HG03097 (cell line): ENCODE data around the gene PLEKHA4.
"Not testable (repeated sequence)": the region's sequence is repeated elsewhere in the genome, so short reads cannot be mapped to it uniquely, and the experiment has no call there.

ENCODE experiments used
- ATAC-seq: cut with Tn5 transposase; IDR thresholded peaks from one replicate; pipeline ENCODE4 v1.9.1; 2021; ENCODE audit not compliant: unreplicated experiment, low FRiP score

Gene PLEKHA4, protein sequence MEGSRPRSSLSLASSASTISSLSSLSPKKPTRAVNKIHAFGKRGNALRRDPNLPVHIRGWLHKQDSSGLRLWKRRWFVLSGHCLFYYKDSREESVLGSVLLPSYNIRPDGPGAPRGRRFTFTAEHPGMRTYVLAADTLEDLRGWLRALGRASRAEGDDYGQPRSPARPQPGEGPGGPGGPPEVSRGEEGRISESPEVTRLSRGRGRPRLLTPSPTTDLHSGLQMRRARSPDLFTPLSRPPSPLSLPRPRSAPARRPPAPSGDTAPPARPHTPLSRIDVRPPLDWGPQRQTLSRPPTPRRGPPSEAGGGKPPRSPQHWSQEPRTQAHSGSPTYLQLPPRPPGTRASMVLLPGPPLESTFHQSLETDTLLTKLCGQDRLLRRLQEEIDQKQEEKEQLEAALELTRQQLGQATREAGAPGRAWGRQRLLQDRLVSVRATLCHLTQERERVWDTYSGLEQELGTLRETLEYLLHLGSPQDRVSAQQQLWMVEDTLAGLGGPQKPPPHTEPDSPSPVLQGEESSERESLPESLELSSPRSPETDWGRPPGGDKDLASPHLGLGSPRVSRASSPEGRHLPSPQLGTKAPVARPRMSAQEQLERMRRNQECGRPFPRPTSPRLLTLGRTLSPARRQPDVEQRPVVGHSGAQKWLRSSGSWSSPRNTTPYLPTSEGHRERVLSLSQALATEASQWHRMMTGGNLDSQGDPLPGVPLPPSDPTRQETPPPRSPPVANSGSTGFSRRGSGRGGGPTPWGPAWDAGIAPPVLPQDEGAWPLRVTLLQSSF

DNA sequence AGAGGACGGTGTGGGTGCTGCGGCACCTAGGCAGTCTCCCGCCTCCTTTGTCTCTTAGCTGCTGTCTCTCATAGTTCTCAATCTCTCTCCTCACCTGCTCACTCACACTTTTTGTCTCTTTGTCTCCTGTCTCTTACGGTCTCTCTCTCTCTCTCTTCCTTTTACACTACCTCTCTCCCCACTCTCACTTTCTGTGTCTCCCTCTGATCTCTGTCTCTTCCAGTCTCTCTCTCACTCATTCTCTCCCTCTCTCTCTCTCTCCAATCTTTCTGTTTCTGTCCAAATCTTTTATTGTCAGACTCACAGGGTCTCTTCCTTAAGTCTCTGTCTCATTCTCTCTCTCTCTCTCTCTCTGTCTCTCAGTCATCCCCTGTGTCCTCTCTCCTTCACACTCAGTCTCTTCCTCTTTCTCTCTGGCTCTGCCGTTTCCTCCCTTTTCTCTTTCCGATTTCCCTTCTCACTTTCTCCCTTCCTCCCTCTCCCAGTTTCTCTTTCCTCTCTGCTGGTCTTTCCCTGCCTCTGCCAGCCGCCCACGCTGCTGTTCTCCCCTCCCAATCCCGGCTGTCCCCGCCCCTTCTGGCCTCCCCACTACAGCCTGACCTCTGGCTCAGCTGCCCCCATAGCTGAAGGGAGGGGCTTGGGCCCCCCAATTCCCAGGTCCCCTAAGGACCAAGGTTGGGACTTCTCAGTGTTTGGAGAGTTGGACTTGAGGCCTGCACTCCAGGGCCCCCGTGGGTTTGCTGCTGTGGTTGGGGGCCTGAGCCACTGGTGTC is at the start of gene PLEKHA4:
Gene PLEKHA4 (minus strand): TSS at position 504 of the 773 bp plus-strand sequence. CDS start 997 bp downstream, outside the sequence.
- no peak for ATAC-seq

DNA sequence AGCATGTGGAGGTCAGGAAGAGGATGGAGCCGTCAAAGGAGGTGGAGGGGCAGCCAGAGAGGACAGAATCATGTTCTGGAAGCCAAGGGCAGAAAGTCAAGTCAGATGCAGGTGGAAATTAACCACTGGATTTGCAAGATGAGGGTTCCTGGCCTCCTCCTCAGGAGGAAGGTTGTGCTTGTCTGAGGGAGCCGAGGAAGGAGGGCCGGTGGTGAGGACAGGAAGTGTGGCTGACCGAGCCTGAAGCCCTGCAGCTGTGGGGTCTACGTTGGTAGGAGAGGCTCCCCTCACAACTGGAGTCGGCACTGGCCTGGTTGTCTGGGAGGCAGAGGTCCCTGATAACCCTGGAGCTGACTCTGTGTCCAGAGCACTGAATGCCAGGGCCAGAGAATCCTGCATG is 49.7 kb upstream of the PLEKHA4 start:
- no peak for ATAC-seq

DNA sequence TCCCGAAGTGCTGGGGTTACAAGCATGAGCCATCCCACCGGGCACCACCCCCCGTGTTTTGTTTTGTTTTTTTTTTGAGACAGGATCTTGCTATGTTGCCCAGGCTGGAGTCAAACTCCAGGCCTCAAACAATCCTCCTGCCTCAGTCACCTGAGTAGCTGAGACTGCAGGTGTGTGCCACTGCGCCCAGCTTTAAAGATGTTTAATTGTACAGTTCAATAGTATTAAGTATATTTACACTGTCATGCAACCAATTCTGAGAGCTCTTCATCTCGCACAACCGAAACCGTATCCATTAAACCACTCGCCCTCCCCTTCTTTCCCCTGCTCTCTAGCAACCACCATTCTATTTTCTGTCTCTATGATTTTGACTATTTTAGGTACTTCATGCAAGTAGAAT is 47.3 kb upstream of the PLEKHA4 start:
- ATAC-seq: no peak

DNA sequence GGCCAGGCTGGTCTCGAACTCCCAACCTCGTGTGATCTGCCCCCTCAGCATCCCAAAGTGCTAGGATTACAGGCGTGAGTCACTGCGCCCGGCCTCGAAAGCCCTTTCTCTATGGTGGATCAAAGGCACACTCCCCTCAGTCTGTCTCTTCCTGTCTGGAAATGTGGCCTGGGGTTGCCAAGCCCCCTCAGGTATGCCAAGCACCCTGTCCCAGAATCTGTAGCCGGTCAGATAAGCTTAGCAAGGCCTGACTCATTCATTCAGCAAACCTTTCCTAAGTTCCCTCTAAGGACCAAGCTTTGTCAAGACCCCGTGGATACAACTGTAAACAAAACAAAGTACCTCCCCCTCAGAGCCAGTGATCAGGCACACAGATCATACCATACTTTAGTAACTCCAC is 45.8 kb upstream of the PLEKHA4 start:
- ATAC-seq: no peak

DNA sequence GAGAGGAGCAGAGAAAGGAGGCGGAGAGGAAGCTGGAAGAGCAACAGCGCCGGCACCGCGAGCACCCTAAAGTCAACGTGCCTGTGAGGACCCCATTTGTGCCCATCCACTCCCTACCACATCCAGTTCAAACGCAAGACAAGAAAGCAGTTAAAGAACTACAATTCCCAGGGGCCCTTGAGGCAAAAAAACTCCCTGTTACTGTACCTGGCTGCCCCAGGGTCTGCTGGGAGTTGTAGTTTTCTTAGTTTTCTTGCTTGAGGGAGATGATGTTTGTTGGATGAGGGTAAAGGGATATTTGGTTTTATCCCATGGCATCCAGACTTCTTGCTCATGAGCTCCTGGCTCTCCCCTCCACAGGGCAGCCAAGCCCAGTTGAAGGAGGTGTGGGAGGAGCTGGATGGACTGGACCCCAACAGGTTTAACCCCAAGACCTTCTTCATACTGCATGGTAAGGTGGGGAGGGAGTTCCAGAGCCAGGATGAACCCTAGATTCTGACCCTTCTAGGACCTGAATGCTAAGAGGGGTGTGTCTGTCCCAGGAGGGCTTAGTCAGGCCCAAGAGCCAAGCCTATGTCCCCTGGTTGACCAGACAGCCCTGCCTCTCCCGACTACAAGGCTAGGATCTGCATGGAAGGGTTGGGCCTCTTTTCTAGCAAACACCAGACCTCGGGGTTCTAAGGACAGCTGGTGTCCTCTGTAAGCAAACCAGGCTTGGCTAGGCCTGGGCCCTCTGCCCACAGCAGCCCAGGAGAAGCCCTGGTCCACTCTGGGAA is 44.9 kb upstream of the PLEKHA4 start:
- ATAC-seq: no peak

DNA sequence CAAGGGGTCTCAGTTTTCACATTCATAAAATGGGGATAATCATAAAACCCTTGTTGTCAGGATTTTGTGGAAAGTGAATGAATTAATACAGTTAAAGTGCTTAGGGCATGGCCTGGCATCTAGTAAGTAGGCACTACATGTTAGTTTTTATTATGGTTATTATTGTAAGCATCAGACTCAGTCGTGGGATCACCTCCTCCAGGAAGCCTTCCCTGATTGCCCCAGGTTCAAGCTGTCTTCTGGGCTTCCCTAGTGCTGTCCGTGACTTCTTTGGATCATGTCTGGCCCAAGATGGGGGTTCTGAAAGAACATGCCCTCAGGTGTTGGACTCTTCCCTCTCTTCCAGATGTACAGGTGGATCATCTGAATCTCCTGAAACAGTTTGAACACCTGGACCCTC is 42.4 kb upstream of the PLEKHA4 start:
- no peak for ATAC-seq

DNA sequence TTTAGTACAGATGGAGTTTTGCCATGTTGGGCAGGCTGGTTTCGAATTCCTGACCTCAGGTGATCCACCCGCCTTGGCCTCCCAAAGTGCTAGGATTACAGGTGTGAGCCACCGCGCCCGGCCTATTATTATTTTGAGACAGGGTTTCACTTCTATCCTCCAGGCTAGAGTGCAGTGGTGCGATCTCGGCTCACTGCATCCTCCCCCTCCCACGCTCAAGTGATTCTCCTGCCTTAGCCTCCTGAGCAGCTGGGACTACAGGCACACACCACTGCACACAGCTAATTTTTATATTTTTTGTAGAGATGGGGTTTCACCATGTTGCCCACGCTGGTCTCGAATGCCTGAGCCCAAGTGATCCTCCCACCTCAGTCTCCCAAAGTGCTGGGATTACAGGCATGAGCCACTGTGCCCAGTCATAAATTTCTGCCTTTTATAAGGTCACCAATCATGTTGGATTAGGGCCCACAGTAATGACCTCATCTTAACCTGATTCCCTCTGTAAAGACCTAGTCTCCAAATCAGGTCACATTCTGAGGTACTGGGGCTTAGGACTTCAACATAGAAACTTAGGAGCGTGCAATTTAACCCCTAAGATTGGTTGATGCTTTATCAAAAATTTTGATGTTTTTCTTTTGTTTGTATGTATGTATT is 41.1 kb upstream of the PLEKHA4 start:
- ATAC-seq: not testable (repeated sequence)

DNA sequence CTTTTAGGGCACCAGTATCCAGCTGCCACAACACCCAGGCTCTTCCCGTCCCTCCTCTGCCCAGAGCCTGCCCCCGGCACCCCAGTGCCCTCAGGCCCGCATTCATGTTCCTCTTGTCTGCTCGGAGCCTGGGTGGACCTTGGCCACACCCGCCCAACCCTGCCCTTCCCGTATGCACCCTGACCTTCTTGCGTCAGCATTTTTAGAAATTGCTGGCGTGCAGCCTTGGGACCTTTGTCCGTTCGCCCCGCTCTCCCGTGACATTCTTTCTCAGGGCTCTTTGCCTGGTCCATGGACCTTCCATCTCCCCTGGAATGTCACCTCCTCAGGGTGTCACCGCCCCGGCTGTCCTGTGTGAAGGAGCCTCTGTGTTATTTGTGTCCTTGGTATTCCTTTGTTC is 39.3 kb upstream of the PLEKHA4 start:
- no peak for ATAC-seq

DNA sequence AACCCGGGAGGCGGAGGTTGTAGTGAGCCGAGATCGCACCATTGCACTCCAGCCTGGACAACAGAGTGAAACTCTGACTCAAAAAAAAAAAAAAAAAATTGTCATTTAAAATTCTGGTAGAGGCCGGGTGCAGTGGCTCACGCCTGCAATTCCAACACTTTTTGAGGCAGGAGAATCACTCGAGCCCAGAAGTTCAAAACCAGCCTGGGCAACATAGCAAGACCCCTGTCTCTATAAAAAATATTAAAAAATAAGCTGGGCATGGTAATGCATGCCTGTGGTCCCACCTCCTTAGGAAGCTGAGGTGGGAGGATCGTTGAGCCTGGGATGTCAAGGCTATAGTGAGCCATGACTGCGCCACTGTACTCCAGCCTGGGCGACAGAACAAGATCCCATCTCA is 37.9 kb upstream of the PLEKHA4 start:
- ATAC-seq: no peak

DNA sequence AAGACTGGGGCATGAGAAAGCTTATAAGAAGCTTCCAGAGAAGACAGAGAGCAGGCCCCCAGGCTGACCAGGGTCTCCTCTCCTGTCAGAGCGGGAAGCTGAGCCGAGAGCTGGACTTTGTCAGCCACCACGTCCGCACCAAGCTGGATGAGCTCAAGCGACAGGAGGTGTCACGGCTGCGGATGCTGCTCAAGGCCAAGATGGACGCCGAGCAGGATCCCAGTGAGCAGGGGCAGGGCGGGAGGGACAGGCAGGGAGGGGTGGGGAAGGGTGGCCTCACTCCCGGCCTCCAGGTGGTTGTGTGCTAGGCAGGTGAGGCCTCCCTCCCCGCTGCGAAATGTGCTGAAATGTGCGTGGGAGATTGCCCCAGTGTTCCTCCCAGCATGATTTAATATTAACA is 37.2 kb upstream of the PLEKHA4 start:
- no peak for ATAC-seq

DNA sequence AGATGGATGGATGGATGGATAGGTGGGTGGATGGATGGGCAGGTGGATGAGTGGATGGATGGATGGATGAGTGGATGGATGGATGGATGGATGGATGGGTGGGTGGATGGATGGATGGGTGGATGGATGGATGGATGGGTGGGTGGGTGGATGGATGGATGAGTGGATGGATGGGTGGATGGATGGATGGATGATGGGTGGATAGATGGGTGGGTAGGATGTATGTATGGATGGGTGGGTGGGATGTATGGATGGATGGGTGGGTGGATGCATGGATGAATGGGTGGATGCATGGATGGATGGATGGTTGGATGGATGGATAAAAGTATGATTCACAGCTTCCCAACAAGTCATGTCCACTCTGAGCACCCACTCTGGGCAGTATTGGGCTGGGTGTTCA is 35.4 kb upstream of the PLEKHA4 start:
- ATAC-seq: not testable (repeated sequence)

DNA sequence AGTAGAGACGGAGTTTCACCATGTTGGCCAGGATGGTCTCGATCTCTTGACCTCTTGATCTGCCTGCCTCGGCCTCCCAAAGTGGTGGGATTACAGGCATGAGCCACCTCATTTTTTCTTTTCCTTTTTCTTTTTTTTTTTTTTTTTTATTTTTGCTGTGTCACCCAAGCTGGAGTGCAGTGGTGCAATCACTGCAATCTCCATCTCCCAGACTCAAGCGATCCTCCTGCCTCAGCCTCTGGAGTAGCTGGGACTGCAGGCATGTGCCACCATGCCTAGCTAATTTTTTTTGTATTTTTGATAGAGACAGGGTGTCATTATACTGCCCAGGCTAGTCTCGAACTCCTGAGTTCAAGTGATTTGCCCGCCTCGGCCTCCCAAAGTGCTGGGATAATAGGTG is 33.9 kb upstream of the PLEKHA4 start:
- ATAC-seq: not testable (repeated sequence)

DNA sequence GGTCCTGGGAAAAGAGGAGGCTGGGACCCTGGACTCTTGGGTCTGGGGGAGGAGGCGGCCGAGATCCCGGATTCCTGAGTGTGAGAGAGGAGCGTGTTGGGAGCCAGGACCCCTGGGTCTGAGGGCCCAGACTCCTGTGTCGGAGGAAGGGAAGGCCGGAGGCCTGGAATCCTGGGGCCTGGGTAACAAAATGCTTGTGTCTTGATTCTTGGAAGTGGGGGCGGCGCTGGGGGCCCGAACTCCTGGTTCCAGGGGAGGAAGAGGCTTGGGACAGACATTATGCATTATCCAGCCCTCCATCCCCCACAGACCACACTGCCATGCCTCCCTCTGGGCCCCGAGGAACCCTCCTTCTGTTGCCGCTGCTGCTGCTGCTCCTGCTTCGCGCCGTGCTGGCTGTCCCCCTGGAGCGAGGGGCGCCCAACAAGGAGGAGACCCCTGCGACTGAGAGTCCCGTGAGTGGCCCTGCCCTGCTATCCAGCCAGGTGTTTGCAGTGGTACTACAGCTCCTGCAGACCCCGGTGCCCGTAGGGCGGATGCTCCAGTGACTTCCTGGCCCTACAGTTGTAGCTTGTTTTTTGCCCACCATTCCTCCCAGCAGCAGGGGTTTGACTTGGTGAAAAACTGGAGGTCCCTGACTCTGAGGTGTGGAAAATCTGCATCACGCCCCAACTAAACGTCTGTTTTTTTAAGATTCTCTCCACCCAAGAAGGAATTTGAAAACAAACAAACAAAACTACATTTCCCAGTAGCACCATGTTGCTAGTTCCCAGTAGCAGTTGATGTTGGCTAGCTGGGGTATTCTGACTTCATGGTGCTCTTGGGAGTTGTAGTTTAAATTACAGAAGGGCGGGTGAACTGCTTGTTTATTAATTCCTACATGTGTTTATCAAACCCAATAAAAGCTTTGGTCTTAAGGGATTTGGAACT is 32.3 kb upstream of the PLEKHA4 start:
- peak; percentile 7 for ATAC-seq

DNA sequence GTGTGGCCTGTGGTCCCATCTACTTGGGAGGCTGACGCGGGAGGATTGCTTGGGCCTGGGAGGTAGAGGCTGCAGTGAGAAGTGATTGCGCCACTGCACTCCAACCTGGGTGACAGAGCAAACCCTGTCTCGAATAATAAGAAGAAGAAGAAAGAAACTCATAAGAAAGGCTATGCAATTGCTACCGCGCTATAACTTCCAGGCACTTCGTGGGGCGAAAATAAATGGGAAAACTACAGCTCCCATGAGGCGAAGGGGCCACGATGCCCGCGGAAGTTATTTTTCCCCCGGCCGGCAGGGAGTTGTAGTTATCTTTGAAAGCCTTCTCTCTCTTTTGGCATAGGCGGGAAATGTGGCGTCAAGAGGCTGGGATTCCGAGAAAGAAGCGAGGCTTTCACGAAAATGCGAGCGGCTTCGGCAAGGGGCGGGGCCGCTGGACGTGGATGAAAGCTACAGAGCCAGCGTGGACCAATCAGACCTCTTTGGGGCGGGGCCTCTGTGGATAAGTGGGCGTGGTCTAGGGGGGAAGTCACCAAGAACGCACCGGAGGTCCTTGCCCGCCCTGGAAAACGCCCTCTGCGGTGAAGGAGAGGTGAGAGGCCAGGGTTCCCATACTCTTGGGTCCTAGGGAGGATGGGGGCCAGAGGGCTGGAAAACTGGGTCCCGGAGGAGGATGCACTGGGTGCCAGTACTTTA is 31.5 kb upstream of the PLEKHA4 start, which contains the start of gene NUCB1:
Gene NUCB1 (plus strand): TSS at position 532 of the 696 bp plus-strand sequence. CDS start 485 bp downstream, outside the sequence.
- ATAC-seq: peak; percentile 85

DNA sequence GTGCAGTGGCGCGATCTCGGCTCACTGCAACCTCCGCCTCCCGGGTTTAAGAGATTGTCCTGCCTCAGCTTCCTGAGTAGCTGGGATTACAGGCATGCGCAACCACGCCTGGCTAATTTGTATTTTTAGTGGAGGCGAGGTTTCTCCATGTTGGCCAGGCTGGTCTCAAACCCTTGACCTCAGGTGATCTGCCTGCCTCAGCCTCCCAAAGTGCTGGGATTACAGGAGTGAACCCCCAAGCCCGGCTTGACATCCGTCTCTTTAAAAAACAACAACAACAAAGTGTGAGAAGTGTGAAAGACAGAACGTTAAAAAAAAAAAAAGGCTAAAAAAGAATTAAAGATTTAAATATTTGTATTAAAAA is 31.0 kb upstream of the PLEKHA4 start:
- not testable (repeated sequence) for ATAC-seq

DNA sequence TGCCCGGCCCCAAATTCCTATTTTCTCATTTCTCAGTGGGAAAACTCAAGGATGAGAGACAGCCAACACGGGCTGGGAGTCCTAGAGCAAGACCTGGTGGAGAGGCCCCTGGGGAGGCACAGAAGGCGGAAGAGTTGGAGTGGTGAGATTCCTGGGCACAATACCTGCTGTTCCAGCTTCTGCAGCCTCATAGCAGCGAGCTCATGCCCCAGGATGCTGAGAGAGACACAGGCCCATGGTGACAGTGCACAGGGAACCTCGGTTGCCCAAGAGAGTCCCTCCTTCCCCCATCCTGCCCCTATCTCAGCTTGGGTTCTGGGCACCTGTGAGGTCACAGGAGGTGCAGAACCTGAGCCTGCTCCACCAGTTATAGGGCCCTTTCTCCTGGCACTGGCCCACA is 28.8 kb upstream of the PLEKHA4 start:
- ATAC-seq: no peak

DNA sequence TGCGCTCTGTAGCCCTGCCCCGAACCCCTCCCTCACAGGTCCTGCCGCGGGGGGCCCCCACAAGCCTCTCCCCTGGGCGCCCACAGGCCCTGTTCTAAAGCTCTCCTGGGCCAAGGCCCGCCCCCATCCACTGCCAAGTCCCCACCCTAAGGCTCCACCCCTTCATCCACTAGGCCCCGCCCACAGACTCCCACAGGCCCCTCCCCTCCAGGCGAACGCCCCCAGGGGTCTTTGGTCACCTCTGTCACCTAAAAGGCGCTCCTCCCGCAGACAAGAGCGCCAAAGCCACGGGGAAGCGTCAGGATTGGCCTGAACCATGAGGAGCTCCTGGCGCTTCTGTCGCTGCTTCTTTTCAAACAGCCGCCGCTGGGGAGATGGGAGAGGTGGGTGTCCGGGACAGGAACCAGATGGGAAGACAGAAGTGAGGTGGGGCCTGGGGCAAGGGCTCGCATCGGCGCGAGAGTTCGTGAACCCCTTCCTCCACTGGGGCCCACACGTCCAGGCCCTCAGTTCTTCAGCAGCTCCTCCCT is 27.8 kb upstream of the PLEKHA4 start:
- ATAC-seq: no peak

DNA sequence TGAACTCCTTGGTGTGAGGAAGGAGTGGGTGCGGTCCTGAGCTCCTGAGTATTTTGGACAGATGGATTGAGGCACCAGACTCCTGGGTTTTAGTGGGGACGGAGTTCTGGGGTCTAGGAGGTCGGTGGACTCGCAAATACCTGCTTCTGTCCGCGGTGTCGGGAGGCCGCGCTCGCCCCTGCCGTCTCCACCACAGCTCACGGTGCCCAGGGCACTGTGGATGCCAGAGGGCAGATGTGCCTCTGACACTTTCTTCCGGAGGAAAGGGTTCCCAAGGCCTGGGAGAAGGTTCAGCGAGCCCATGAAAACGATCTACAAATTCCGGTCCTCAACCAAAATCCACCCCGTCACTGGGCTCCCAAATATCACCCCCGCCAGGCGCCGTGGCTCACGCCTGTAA is 26.8 kb upstream of the PLEKHA4 start:
- ATAC-seq: no peak
